Ishikawa (cell line): ENCODE measurements around the gene ZNF211.
A peak's percentile ranks its signal among the peaks of the same experiment; 100 is the strongest.

ENCODE experiments used
- CEBPB ChIP-seq: IDR thresholded peaks from 2 replicates; pipeline ENCODE4 v1.6.1; 2012
- CREB1 ChIP-seq: IDR thresholded peaks from 2 replicates; pipeline ENCODE4 v1.6.1; 2012; ENCODE audit warnings: low read depth
- EGR1 ChIP-seq: IDR thresholded peaks from 2 replicates; pipeline ENCODE4 v1.6.1; 2012
- EP300 ChIP-seq: IDR thresholded peaks from 2 replicates; pipeline ENCODE4 v1.6.1; 2012; ENCODE audit warnings: borderline replicate concordance
- FOXM1 ChIP-seq: IDR thresholded peaks from 2 replicates; pipeline ENCODE4 v1.6.1; 2012; ENCODE audit warnings: low read depth, borderline replicate concordance
- MAX ChIP-seq: IDR thresholded peaks from 2 replicates; pipeline ENCODE4 v1.6.1; 2012
- NFIC ChIP-seq: IDR thresholded peaks from 2 replicates; pipeline ENCODE4 v1.6.1; 2012
- RAD21 ChIP-seq: IDR thresholded peaks from 2 replicates; pipeline ENCODE4 v1.6.1; 2012; ENCODE audit warnings: low read depth
- REST ChIP-seq: IDR thresholded peaks from 2 replicates; pipeline ENCODE4 v1.6.1; 2012; ENCODE audit warnings: low read depth, mild to moderate bottlenecking
- TAF1 ChIP-seq: IDR thresholded peaks from 2 replicates; pipeline ENCODE4 v1.6.1; 2012; ENCODE audit warnings: low read depth, mild to moderate bottlenecking
- TCF12 ChIP-seq: IDR thresholded peaks from 2 replicates; pipeline ENCODE4 v1.6.1; 2012; ENCODE audit warnings: low read depth
- TEAD4 ChIP-seq: IDR thresholded peaks from 2 replicates; pipeline ENCODE4 v1.6.1; 2012
- USF1 ChIP-seq: IDR thresholded peaks from 2 replicates; pipeline ENCODE4 v1.6.1; 2012
- YY1 ChIP-seq: IDR thresholded peaks from 2 replicates; pipeline ENCODE4 v1.6.1; 2012; ENCODE audit warnings: low read depth
- ZBTB7A ChIP-seq: IDR thresholded peaks from 2 replicates; pipeline ENCODE4 v1.6.1; 2012; ENCODE audit warnings: low read depth

ZNF211 gene

GRCh38 chr19:57667228-57667627, 34.3 kb downstream of the ZNF211 start:
- TF ChIP-seq REST (peak; percentile 78), MAX (no peak)

- TF ChIP-seq FOXM1 (no peak), EP300 (no peak), NFIC (no peak), MAX (no peak), TCF12 (no peak)
Observed at GRCh38 chr19:57668635-57669034, 35.7 kb downstream of the ZNF211 start, which contains the start of gene ZSCAN4. TSS of gene ZSCAN4 (plus strand) at chr19:57668935. CDS start at chr19:57676146, 7,211 bp downstream.

GRCh38 chr19:57671124-57671895, 38.3 kb downstream of the ZNF211 start:
- no peak for TF ChIP-seq ZBTB7A
- no peak for TF ChIP-seq CREB1
- TF ChIP-seq TAF1 = no peak
- no peak for TF ChIP-seq EGR1
- no peak for TF ChIP-seq CEBPB
- TF ChIP-seq TEAD4 = no peak
- TF ChIP-seq EP300 = no peak
- no peak for TF ChIP-seq YY1
- TF ChIP-seq NFIC = no peak
- no peak for TF ChIP-seq FOXM1
- no peak for TF ChIP-seq REST
- no peak for TF ChIP-seq USF1
- no peak for TF ChIP-seq MAX
- no peak for TF ChIP-seq RAD21
- no peak for TF ChIP-seq TCF12

- no peak for TF ChIP-seq EP300
- TF ChIP-seq EGR1 = no peak
- no peak for TF ChIP-seq ZBTB7A
- no peak for TF ChIP-seq CREB1
- TF ChIP-seq NFIC = no peak
- no peak for TF ChIP-seq TCF12
- no peak for TF ChIP-seq TEAD4
Observed at GRCh38 chr19:57672466-57672865, 39.5 kb downstream of the ZNF211 start.

- no peak for TF ChIP-seq YY1
- no peak for TF ChIP-seq CEBPB
- no peak for TF ChIP-seq FOXM1
- no peak for TF ChIP-seq EP300
Observed at GRCh38 chr19:57675881-57676280, 42.9 kb downstream of the ZNF211 start.

GRCh38 chr19:57682226-57682766, 49.3 kb downstream of the ZNF211 start:
- TF ChIP-seq TCF12 (no peak), NFIC (no peak), MAX (no peak), YY1 (0 out of 2 replicates have a peak, but pooled peaks have one; percentile 73), TAF1 (peak; percentile 2; the same call in 1 of the 2 replicates)

- no peak for TF ChIP-seq TAF1
- no peak for TF ChIP-seq RAD21
- TF ChIP-seq ZBTB7A = no peak
- no peak for TF ChIP-seq TEAD4
- no peak for TF ChIP-seq FOXM1
- TF ChIP-seq NFIC = no peak
- TF ChIP-seq REST = no peak
- TF ChIP-seq YY1 = no peak
- no peak for TF ChIP-seq EGR1
- no peak for TF ChIP-seq TCF12
- TF ChIP-seq CEBPB = no peak
- TF ChIP-seq EP300 = no peak
- no peak for TF ChIP-seq CREB1
- TF ChIP-seq MAX = no peak
Observed at GRCh38 chr19:57686727-57687126, 53.8 kb downstream of the ZNF211 start.
